AG04450 (cell line): Measurements from ENCODE around the gene SELL. TPM values are rescaled to one million over a fixed set of nuclear protein-coding genes. Genes with fewer than 3 reads are reported as not detected.

Experiments
- CTCF ChIA-PET: fragments of 300-600, 350-600 bp; formaldehyde crosslinking; extraction: SDS; loops from one replicate; lab custom pipeline; 2022; ENCODE audit warnings: antibody characterized with exemption, inconsistent platforms; lab: Charles Lee
- POLR2A ChIA-PET: fragments of 350-600 bp; formaldehyde crosslinking; extraction: SDS; loops from one replicate; lab custom pipeline; 2021; ENCODE audit warnings: antibody characterized with exemption, inconsistent platforms; lab: Yijun Ruan, JAX
- DNase-seq: peaks from one replicate; pipeline ENCODE4 v3.0.0-alpha.2; 2011; ENCODE audit warnings: low read depth, low spot score
- H3K27ac ChIP-seq: one replicate; pipeline ENCODE4 v1.5.1; 2012; ENCODE audit warnings: low read depth, low read length, control low read depth
- H3K27me3 ChIP-seq: one replicate; pipeline ENCODE4 v1.6.0; 2012; ENCODE audit warnings: low read length; ENCODE audit not compliant: control insufficient read depth, insufficient read depth
- H3K4me3 ChIP-seq: 2 replicates; pipeline ENCODE4 v1.5.1; 2011; ENCODE audit warnings: mild to moderate bottlenecking, low read depth, low read length, control low read depth
- H3K9me3 ChIP-seq: 2 replicates; pipeline ENCODE4 v1.5.1; 2012; ENCODE audit warnings: low read length; ENCODE audit not compliant: control insufficient read depth, insufficient read depth
- CTCF ChIP-seq: IDR thresholded peaks from 2 replicates; pipeline ENCODE4 v1.5.1; 2011; ENCODE audit warnings: low read depth, low read length, control low read depth, inconsistent platforms
- polyA plus RNA-seq: library from polyadenylated mRNA; depleted of rRNA; stranded (reverse); fragments of >200 nt; gene quantifications from 2 replicates; pipeline ENCODE4 v1.2.3, GENCODE V29; 2011

Gene SELL
- polyA plus RNA-seq, 1 experiment: 0.05 TPM

GRCh38 chr1:169707912-169708604 is 3.4 kb downstream of the SELL start:
- no peaks in the 10 kb centered on the region for H3K27me3 ChIP-seq
- no peak for DNase-seq
- no peak overlapping the region for H3K4me3 ChIP-seq
- H3K27ac ChIP-seq: no peak overlapping the region
- ChIA-PET CTCF (no interaction called here), POLR2A (no interaction called here)
- H3K9me3 ChIP-seq: no peaks in the 10 kb centered on the region
- no peak for TF ChIP-seq CTCF

- ChIA-PET CTCF (no interaction called here), POLR2A (no interaction called here)
Observed at GRCh38 chr1:169704797-169705196, 6.6 kb downstream of the SELL start.

GRCh38 chr1:169701261-169702005 is 10.0 kb downstream of the SELL start:
- Histone ChIP-seq H3K27me3 (no peaks in the 10 kb centered on the region), H3K27ac (no peak overlapping the region), H3K9me3 (no peaks in the 10 kb centered on the region), H3K4me3 (no peak overlapping the region)
- POLR2A ChIA-PET: no interaction called here
- DNase-seq: no peak
- TF ChIP-seq CTCF: no peak
- CTCF ChIA-PET: interaction anchor here (2.6 kb wide), 1 partner anchor 11 kb away, joined by 12 read pairs; no protein-coding TSS in a partner anchor

More at GRCh38 chr1:169704797-169705196, 6.6 kb downstream of the SELL start:
- no peak for DNase-seq
- Histone ChIP-seq H3K27me3 (no peaks in the 10 kb centered on the region), H3K9me3 (no peaks in the 10 kb centered on the region), H3K4me3 (no peak overlapping the region), H3K27ac (no peak overlapping the region)
- TF ChIP-seq CTCF: no peak

- no peak for TF ChIP-seq CTCF
- ChIA-PET CTCF (interaction anchor here (1.0 kb wide), 1 partner anchor 110 kb away, joined by 3 read pairs; no protein-coding TSS in a partner anchor), POLR2A (no interaction called here)
- Histone ChIP-seq H3K27ac (no peak overlapping the region), H3K27me3 (no peaks in the 10 kb centered on the region), H3K4me3 (no peak overlapping the region), H3K9me3 (no peaks in the 10 kb centered on the region)
- DNase-seq: no peak
Observed at GRCh38 chr1:169699707-169700106, 11.7 kb downstream of the SELL start.

- DNase-seq: no peak
- H3K4me3 ChIP-seq: no peak overlapping the region
- ChIA-PET CTCF (no interaction called here), POLR2A (no interaction called here)
- no peak for TF ChIP-seq CTCF
- no peaks in the 10 kb centered on the region for H3K9me3 ChIP-seq
- no peaks in the 10 kb centered on the region for H3K27me3 ChIP-seq
- no peak overlapping the region for H3K27ac ChIP-seq
Observed at GRCh38 chr1:169698976-169699375, 12.4 kb downstream of the SELL start.
